Neural progenitor cell (in vitro differentiated cells): ENCODE results near the gene UEVLD. TPM values are rescaled to one million over a fixed set of nuclear protein-coding genes. Genes with fewer than 3 reads are reported as not detected.

Source experiments
- DNase-seq: peaks from one replicate; pipeline ENCODE4 v3.0.0-alpha.2; 2016; ENCODE audit warnings: low spot score
- H2AFZ ChIP-seq: fragments of 200-600 bp; sonication (generic); replicated peaks from 2 replicates; pipeline ENCODE4 v1.6.1; 2016; ENCODE audit warnings: antibody characterized with exemption
- H3F3A ChIP-seq: fragments of 200-600 bp; sonication (generic); 2 replicates; pipeline ENCODE4 v1.6.1; 2016; ENCODE audit warnings: antibody characterized with exemption, low read depth
- H3K27ac ChIP-seq: fragments of 200-600 bp; sonication (generic); 2 replicates; pipeline ENCODE4 v1.5.1; 2016; ENCODE audit warnings: mild to moderate bottlenecking
- H3K27me3 ChIP-seq: fragments of 200-600 bp; sonication (generic); 2 replicates; pipeline ENCODE4 v1.6.1; 2016; ENCODE audit warnings: mild to moderate bottlenecking, moderate library complexity
- H3K36me3 ChIP-seq: fragments of 200-600 bp; sonication (generic); 2 replicates; pipeline ENCODE4 v1.5.1; 2016
- H3K4me1 ChIP-seq: fragments of 200-600 bp; sonication (generic); 2 replicates; pipeline ENCODE4 v1.6.1; 2016; ENCODE audit warnings: mixed run types
- H3K4me2 ChIP-seq: fragments of 200-600 bp; sonication (generic); 2 replicates; pipeline ENCODE4 v1.6.1; 2016
- H3K4me3 ChIP-seq: fragments of 200-600 bp; sonication (generic); 2 replicates; pipeline ENCODE4 v1.5.1; 2016
- H3K79me2 ChIP-seq: fragments of 200-600 bp; sonication (generic); 2 replicates; pipeline ENCODE4 v1.6.1; 2016; ENCODE audit warnings: low read depth
- H3K9ac ChIP-seq: fragments of 200-600 bp; sonication (generic); 2 replicates; pipeline ENCODE4 v1.6.1; 2016
- H3K9me3 ChIP-seq: fragments of 200-600 bp; sonication (generic); 2 replicates; pipeline ENCODE4 v1.5.1; 2016; ENCODE audit warnings: low read depth
- H4K20me1 ChIP-seq: fragments of 200-600 bp; sonication (generic); 2 replicates; pipeline ENCODE4 v1.6.1; 2016; ENCODE audit warnings: low read depth
- H3K27ac Mint-ChIP-seq: 3 replicates; pipeline ENCODE4 v1.8.0; 2021; ENCODE audit warnings: mixed read lengths
- H3K27me3 Mint-ChIP-seq: 2 replicates; pipeline ENCODE4 v1.8.0; 2022; ENCODE audit warnings: low read depth, mild to moderate bottlenecking, inconsistent platforms, moderate library complexity, mixed read lengths; ENCODE audit not compliant: insufficient read depth
- H3K36me3 Mint-ChIP-seq: 3 replicates; pipeline ENCODE4 v1.8.0; 2021; ENCODE audit warnings: mixed read lengths
- H3K4me1 Mint-ChIP-seq: 3 replicates; pipeline ENCODE4 v1.8.0; 2021; ENCODE audit warnings: mixed read lengths
- H3K4me3 Mint-ChIP-seq: 3 replicates; pipeline ENCODE4 v1.8.0; 2021; ENCODE audit warnings: mild to moderate bottlenecking, moderate library complexity, mixed read lengths
- H3K9me3 Mint-ChIP-seq: 3 replicates; pipeline ENCODE4 v1.8.0; 2020; ENCODE audit warnings: mixed read lengths
- EZH2 ChIP-seq: fragments of 200-600 bp; sonication (generic); IDR thresholded peaks from 2 replicates; pipeline ENCODE4 v1.6.1; 2017; ENCODE audit warnings: antibody characterized with exemption, mild to moderate bottlenecking, moderate library complexity
- EZH2phosphoT487 ChIP-seq: fragments of 200-600 bp; sonication (generic); IDR thresholded peaks from 2 replicates; pipeline ENCODE4 v1.6.1; 2017; ENCODE audit warnings: antibody characterized with exemption
- total RNA-seq: library from RNA; depleted of rRNA; stranded (reverse); fragments of >200 nt; gene quantifications from 2 replicates; pipeline ENCODE4 v1.2.3, GENCODE V29; 2015; ENCODE audit warnings: low replicate concordance
- TF ChIP-seq, protein P1 (sequence below): fragments of 200-600 bp; sonication (generic); IDR thresholded peaks from 2 replicates; pipeline ENCODE4 v1.5.1; 2017; ENCODE audit warnings: antibody characterized with exemption, mild to moderate bottlenecking

The UEVLD gene
- total RNA-seq, 1 donor from 2014 or later, result 20.4 TPM

GRCh38 chr11:18485913-18486528 is 102.5 kb downstream of the UEVLD start:
- H3K36me3 ChIP-seq, result no peaks in the 10 kb centered on the region
- no peaks in the 10 kb centered on the region for H3K27me3 ChIP-seq
- no peak overlapping the region for H3K4me3 Mint-ChIP-seq
- no peak overlapping the region for H3K27ac Mint-ChIP-seq
- TF ChIP-seq EZH2, result no peak
- TF ChIP-seq EZH2phosphoT487, result no peak
- TF ChIP-seq, protein P1, sequence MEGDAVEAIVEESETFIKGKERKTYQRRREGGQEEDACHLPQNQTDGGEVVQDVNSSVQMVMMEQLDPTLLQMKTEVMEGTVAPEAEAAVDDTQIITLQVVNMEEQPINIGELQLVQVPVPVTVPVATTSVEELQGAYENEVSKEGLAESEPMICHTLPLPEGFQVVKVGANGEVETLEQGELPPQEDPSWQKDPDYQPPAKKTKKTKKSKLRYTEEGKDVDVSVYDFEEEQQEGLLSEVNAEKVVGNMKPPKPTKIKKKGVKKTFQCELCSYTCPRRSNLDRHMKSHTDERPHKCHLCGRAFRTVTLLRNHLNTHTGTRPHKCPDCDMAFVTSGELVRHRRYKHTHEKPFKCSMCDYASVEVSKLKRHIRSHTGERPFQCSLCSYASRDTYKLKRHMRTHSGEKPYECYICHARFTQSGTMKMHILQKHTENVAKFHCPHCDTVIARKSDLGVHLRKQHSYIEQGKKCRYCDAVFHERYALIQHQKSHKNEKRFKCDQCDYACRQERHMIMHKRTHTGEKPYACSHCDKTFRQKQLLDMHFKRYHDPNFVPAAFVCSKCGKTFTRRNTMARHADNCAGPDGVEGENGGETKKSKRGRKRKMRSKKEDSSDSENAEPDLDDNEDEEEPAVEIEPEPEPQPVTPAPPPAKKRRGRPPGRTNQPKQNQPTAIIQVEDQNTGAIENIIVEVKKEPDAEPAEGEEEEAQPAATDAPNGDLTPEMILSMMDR, result no peak
- no peaks in the 10 kb centered on the region for H3K9me3 ChIP-seq
- H3K36me3 Mint-ChIP-seq, result peaks cover 24% of the 10 kb centered on the region
- H3K4me2 ChIP-seq, result no peak overlapping the region
- no peak overlapping the region for H3K27ac ChIP-seq
- no peaks in the 10 kb centered on the region for H3K9me3 Mint-ChIP-seq
- no peaks in the 10 kb centered on the region for H3K79me2 ChIP-seq
- no peak for DNase-seq
- no peak overlapping the region for H3K9ac ChIP-seq
- no peak overlapping the region for H3K4me3 ChIP-seq
- H3F3A ChIP-seq, result no peaks in the 10 kb centered on the region
- H2AFZ ChIP-seq, result no peak overlapping the region
- H3K4me1 Mint-ChIP-seq, result no peaks in the 10 kb centered on the region
- H3K27me3 Mint-ChIP-seq, result no peaks in the 10 kb centered on the region
- no peaks in the 10 kb centered on the region for H3K4me1 ChIP-seq
- H4K20me1 ChIP-seq, result no peaks in the 10 kb centered on the region

Other genes starting within 250 kb of the UEVLD start
- gene LDHA, start 194.2 kb downstream of the UEVLD start, total RNA-seq, result 781 and 977 TPM in 2 replicates
- gene LDHC, start 176.4 kb downstream of the UEVLD start, total RNA-seq, result 1.7 and 2.2 TPM in 2 replicates
- not detected in 2 replicates for gene LDHAL6A, start 132.9 kb downstream of the UEVLD start, total RNA-seq
- gene TSG101, start 61.8 kb downstream of the UEVLD start, total RNA-seq, result 84.6 and 115 TPM in 2 replicates
- gene MISFA, start 11.1 kb upstream of the UEVLD start, total RNA-seq, result 0.65 and 1.6 TPM in 2 replicates
- gene SPTY2D1, start 45.6 kb upstream of the UEVLD start, total RNA-seq, result 10.8 and 12.3 TPM in 2 replicates
- 0.87 TPM in 1 of 2 replicates, not detected in the other for gene TMEM86A, start 110.0 kb upstream of the UEVLD start, total RNA-seq
- gene IGSF22, start 137.5 kb upstream of the UEVLD start, total RNA-seq, result 0.41 TPM in 1 of 2 replicates, not detected in the other
- gene PTPN5, start 203.1 kb upstream of the UEVLD start, total RNA-seq, result 8.5 and 15.8 TPM in 2 replicates